PC-3 (cell line): ENCODE results near the gene VPS8. TPM values are rescaled to one million over a fixed set of nuclear protein-coding genes. Genes with fewer than 3 reads are reported as not detected.

Experiments
- ATAC-seq: fragments of 200-7000 bp; cut with Tn5 transposase; 2 replicates; pipeline ENCODE4 v1.9.1; 2020; ENCODE audit warnings: mild to moderate bottlenecking, moderate library complexity
- BruUV-seq: library from RNA; stranded (reverse); fragments of 400-500 nt; replicated peaks from 2 replicates; lab custom pipeline; 2021; lab: Mats Ljungman, UMichigan
- CTCF ChIA-PET: fragments of 300-600 bp; sonication (Branson Sonifier 250); formaldehyde crosslinking; loops from one replicate; lab custom pipeline; 2022; ENCODE audit warnings: antibody characterized with exemption; lab: Charles Lee
- POLR2A ChIA-PET: fragments of 300-600 bp; sonication (Branson Sonifier 250); formaldehyde crosslinking; loops from one replicate; lab custom pipeline; 2022; ENCODE audit warnings: antibody characterized with exemption; ENCODE audit not compliant: unreplicated experiment; lab: Charles Lee
- DNase-seq: peaks from one replicate; pipeline ENCODE4 v3.0.0-alpha.2; 2015
- H2AFZ ChIP-seq: fragments of 300-600 bp; sonication (generic); 2 replicates; pipeline ENCODE4 v1.6.0; 2016; ENCODE audit warnings: antibody characterized with exemption, low read length
- H3F3A ChIP-seq: fragments of 300-600 bp; sonication (generic); one replicate; pipeline ENCODE4 v1.6.0; 2017; ENCODE audit warnings: antibody characterized with exemption, low read length, control low read depth, mild to moderate bottlenecking; ENCODE audit not compliant: unreplicated experiment
- H3K27ac ChIP-seq: fragments of 300-600 bp; sonication (generic); 2 replicates; pipeline ENCODE4 v1.5.1; 2016; ENCODE audit warnings: mild to moderate bottlenecking, low read length
- H3K27me3 ChIP-seq: fragments of 300-600 bp; sonication (generic); 2 replicates; pipeline ENCODE4 v1.6.1; 2016; ENCODE audit warnings: low read length, mixed read lengths
- H3K36me3 ChIP-seq: fragments of 300-600 bp; sonication (generic); 2 replicates; pipeline ENCODE4 v1.6.1; 2016; ENCODE audit warnings: low read depth, mixed run types, low read length, mixed read lengths
- H3K4me1 ChIP-seq: fragments of 300-600 bp; sonication (generic); 2 replicates; pipeline ENCODE4 v1.5.1; 2016; ENCODE audit warnings: low read length; ENCODE audit not compliant: insufficient read depth
- H3K4me2 ChIP-seq: fragments of 300-600 bp; sonication (generic); 2 replicates; pipeline ENCODE4 v1.6.0; 2016; ENCODE audit warnings: low read length
- H3K4me3 ChIP-seq: fragments of 300-600 bp; sonication (generic); 2 replicates; pipeline ENCODE4 v1.5.1; 2016; ENCODE audit warnings: mild to moderate bottlenecking, low read length, mixed read lengths
- H3K79me2 ChIP-seq: fragments of 300-600 bp; sonication (generic); 2 replicates; pipeline ENCODE4 v1.6.1; 2017; ENCODE audit warnings: low read length, mixed read lengths
- H3K9ac ChIP-seq: fragments of 300-600 bp; sonication (generic); 2 replicates; pipeline ENCODE4 v1.6.0; 2016; ENCODE audit warnings: mild to moderate bottlenecking, low read length
- H3K9me2 ChIP-seq: fragments of 300-600 bp; sonication (generic); replicated peaks from 2 replicates; pipeline ENCODE4 v1.6.1; 2016; ENCODE audit warnings: mixed run types, low read length, mixed read lengths
- H3K9me3 ChIP-seq: fragments of 300-600 bp; sonication (generic); 2 replicates; pipeline ENCODE4 v1.6.1; 2016; ENCODE audit warnings: low read length, mixed read lengths
- H4K20me1 ChIP-seq: fragments of 300-600 bp; sonication (generic); 2 replicates; pipeline ENCODE4 v1.6.1; 2016; ENCODE audit warnings: low read length, mixed read lengths
- EZH2 ChIP-seq: fragments of 300-600 bp; sonication (generic); IDR thresholded peaks from one replicate; pipeline ENCODE4 v1.6.1; 2017; ENCODE audit warnings: antibody characterized with exemption, mild to moderate bottlenecking, low read length; ENCODE audit not compliant: unreplicated experiment
- EZH2phosphoT487 ChIP-seq: fragments of 300-600 bp; sonication (generic); IDR thresholded peaks from 2 replicates; pipeline ENCODE4 v1.6.1; 2018; ENCODE audit warnings: mild to moderate bottlenecking, antibody characterized with exemption, low read length, borderline replicate concordance
- intact Hi-C: fragments of 100-400 bp; cut with micrococcal nuclease; formaldehyde crosslinking; loops from 2 replicates; pipeline ENCODE4 v1.9.0; 2023
- total RNA-seq: library from RNA; depleted of rRNA; stranded (reverse); fragments of >200 nt; gene quantifications from 2 replicates; pipeline ENCODE4 v1.2.3, GENCODE V29; 2014
- TF ChIP-seq, protein P1 (sequence below): fragments of 300-600 bp; sonication (generic); conservative IDR thresholded peaks from 2 replicates; pipeline ENCODE4 v1.5.1; 2017; ENCODE audit warnings: antibody characterized with exemption, low read depth, mild to moderate bottlenecking, low read length

VPS8 gene
- total RNA-seq, 1 experiment from 2014 or later, result 38.0 TPM

DNA sequence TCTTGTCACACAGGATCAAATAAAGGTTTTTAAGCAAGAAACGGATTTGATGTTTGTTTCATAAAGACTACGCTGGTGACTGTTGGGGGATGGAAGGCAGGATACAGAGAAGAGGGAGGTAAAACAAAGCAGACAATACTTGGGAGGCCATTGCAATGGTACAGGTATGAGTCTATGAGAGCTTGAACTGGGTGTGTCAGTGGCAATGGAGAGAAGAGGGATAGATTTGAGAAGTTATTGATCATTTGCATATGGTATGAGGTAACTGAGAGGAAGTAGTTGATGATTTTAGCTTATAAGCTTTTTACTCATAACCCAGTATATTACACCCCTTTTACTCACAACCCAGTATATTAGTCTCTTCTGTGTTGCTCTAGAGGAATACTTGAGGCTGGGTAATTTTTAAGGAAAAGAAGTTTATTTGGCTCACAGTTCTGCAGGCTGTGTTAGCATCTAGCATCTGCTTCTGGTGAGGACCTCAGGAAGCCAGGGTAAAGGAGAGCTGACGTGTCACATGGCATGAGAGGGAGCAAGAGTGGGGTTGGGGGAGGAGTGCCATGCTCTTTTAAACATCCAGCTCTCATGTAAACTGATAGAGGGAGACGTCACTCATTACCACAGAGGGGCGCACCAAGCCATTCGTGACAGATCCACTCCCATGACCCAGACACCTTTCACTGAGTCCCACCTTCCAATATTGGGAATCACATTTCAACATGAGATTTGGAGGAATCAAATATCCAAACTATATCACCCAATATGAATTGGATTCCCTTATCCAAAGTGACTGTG, 153.9 kb downstream of the VPS8 start:
- H2AFZ ChIP-seq, result no peak overlapping the region
- intact Hi-C loops, result no loop called here
- no peaks in the 10 kb centered on the region for H3K9me3 ChIP-seq
- H3K9ac ChIP-seq, result no peak overlapping the region
- no peak overlapping the region for H3K4me3 ChIP-seq
- H3F3A ChIP-seq, result no peaks in the 10 kb centered on the region
- POLR2A ChIA-PET, result no interaction called here
- H4K20me1 ChIP-seq, result no peaks in the 10 kb centered on the region
- H3K79me2 ChIP-seq, result no peaks in the 10 kb centered on the region
- H3K4me1 ChIP-seq, result peaks cover 12% of the 10 kb centered on the region
- no TSS peak for BruUV-seq
- CTCF ChIA-PET, result no interaction called here
- H3K27ac ChIP-seq, result no peak overlapping the region
- H3K36me3 ChIP-seq, result 0 out of 2 replicates have a peak, but pooled peaks cover 4% of the 10 kb centered on the region
- DNase-seq (no peak), ATAC-seq (no peak)
- H3K27me3 ChIP-seq, result no peaks in the 10 kb centered on the region
- no peaks in the 10 kb centered on the region for H3K9me2 ChIP-seq
- H3K4me2 ChIP-seq, result no peak overlapping the region
- TF ChIP-seq, protein P1, sequence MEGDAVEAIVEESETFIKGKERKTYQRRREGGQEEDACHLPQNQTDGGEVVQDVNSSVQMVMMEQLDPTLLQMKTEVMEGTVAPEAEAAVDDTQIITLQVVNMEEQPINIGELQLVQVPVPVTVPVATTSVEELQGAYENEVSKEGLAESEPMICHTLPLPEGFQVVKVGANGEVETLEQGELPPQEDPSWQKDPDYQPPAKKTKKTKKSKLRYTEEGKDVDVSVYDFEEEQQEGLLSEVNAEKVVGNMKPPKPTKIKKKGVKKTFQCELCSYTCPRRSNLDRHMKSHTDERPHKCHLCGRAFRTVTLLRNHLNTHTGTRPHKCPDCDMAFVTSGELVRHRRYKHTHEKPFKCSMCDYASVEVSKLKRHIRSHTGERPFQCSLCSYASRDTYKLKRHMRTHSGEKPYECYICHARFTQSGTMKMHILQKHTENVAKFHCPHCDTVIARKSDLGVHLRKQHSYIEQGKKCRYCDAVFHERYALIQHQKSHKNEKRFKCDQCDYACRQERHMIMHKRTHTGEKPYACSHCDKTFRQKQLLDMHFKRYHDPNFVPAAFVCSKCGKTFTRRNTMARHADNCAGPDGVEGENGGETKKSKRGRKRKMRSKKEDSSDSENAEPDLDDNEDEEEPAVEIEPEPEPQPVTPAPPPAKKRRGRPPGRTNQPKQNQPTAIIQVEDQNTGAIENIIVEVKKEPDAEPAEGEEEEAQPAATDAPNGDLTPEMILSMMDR, result no peak
- TF ChIP-seq EZH2 (no peak), EZH2phosphoT487 (no peak)

DNA sequence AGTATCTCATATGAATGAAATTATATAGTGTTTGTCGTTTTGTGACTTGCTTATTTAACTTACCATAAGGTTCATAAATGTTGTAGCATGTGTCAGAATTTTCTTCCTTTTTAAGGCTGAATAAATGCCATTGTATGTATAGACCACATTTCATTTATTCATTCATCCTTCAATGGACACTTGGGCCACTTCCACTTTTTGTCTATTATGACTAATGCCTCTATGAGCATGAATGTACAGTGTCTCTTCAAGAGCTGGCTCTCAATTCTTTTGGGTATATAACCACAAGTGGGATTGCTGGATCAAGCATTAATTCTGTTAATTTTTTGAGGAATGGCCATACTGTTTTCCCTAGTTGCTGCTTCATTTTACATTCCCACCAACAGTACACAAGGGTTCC, 156.1 kb downstream of the VPS8 start:
- Histone ChIP-seq H3K9ac (no peak overlapping the region), H3K4me1 (peaks cover 12% of the 10 kb centered on the region), H3K9me3 (no peaks in the 10 kb centered on the region), H3F3A (no peaks in the 10 kb centered on the region), H3K27ac (no peak overlapping the region), H3K79me2 (no peaks in the 10 kb centered on the region), H4K20me1 (no peaks in the 10 kb centered on the region), H3K4me3 (no peak overlapping the region), H2AFZ (no peak overlapping the region), H3K36me3 (peaks cover 9% of the 10 kb centered on the region; the same call in 1 of the 2 replicates), H3K9me2 (no peaks in the 10 kb centered on the region), H3K27me3 (no peaks in the 10 kb centered on the region), H3K4me2 (no peak overlapping the region)
- POLR2A ChIA-PET, result no interaction called here
- TF ChIP-seq EZH2 (no peak), EZH2phosphoT487 (no peak)
- TF ChIP-seq, protein P1, result no peak
- CTCF ChIA-PET, result no interaction called here
- intact Hi-C loops, result no loop called here
- peak; percentile 8 for DNase-seq
- no TSS peak for BruUV-seq
- ATAC-seq, result no peak; the same call in 1 of the 2 replicates

DNA sequence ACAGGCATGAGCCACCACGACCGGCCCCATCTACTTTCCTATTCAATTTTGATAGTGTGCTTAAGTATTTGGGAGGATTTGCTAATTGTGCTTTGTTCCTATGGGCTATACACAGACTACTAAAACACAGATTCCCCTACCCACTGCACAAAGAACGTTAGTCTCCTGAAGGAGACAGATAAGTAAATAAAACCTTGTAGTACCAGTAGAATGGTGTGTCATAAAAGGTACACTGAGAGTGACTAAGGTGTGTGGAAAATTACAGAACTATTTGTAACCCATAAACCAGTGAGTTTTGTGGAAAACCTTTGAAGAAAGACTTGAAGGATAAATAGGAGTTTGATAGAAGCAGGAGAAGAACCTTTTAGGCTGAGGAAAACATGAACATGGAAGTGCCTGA, 158.2 kb downstream of the VPS8 start:
- Histone ChIP-seq H3K4me1 (peaks cover 12% of the 10 kb centered on the region), H3K27me3 (no peaks in the 10 kb centered on the region), H3K9me2 (no peaks in the 10 kb centered on the region), H2AFZ (no peak overlapping the region), H3K9ac (no peak overlapping the region), H3K27ac (no peak overlapping the region), H3K4me2 (0 out of 2 replicates have a peak overlapping the region, but pooled peaks have one; percentile 1), H3K9me3 (no peaks in the 10 kb centered on the region), H3F3A (no peaks in the 10 kb centered on the region), H4K20me1 (no peaks in the 10 kb centered on the region), H3K79me2 (no peaks in the 10 kb centered on the region), H3K36me3 (peaks cover 13% of the 10 kb centered on the region), H3K4me3 (no peak overlapping the region)
- ATAC-seq (peak; percentile 90), DNase-seq (peak; percentile 69)
- intact Hi-C loops, result no loop called here
- ChIA-PET POLR2A (no interaction called here), CTCF (no interaction called here)
- TF ChIP-seq, protein P1, result no peak
- TF ChIP-seq EZH2 (no peak), EZH2phosphoT487 (no peak)
- BruUV-seq, result no TSS peak
